ENCODE data around the gene HAO2.
"Not testable (repeated sequence)": the region's sequence is repeated elsewhere in the genome, so short reads cannot be mapped to it uniquely, and the experiment has no call there.

The HAO2 gene

GRCh38 chr1:119375366-119375765 is 6.8 kb downstream of the HAO2 start:
- H3K4me3 ChIP-seq (replicated peaks; ENCODE audit: low read depth, low read length), result no peak overlapping the region
- no peak for DNase-seq (ENCODE audit: low read depth)
- no peak for TF ChIP-seq CTCF (IDR thresholded peaks at IDR 0.05; ENCODE audit: low read length, missing control alignments)

- no peak for TF ChIP-seq CTCF (IDR thresholded peaks at IDR 0.05; ENCODE audit: low read length, missing control alignments)
- no peak for DNase-seq (ENCODE audit: low read depth)
- no peak overlapping the region for H3K4me3 ChIP-seq (replicated peaks; ENCODE audit: low read depth, low read length)
These were observed 8.0 kb downstream of the HAO2 start for GRCh38 chr1:119376594-119376993.

GRCh38 chr1:119377594-119377993 is 9.0 kb downstream of the HAO2 start:
- not testable (repeated sequence) for DNase-seq (ENCODE audit: low read depth); H3K4me3 ChIP-seq (replicated peaks; ENCODE audit: low read depth, low read length)

- DNase-seq (ENCODE audit: low read depth), result no peak
- TF ChIP-seq CTCF (IDR thresholded peaks at IDR 0.05; ENCODE audit: low read length, missing control alignments), result no peak
- no peak overlapping the region for H3K4me3 ChIP-seq (replicated peaks; ENCODE audit: low read depth, low read length)
These were observed 10.5 kb downstream of the HAO2 start for GRCh38 chr1:119379117-119379516.

GRCh38 chr1:119380304-119380703 is 11.7 kb downstream of the HAO2 start:
- no peak overlapping the region for H3K4me3 ChIP-seq (replicated peaks; ENCODE audit: low read depth, low read length)
- no peak for DNase-seq (ENCODE audit: low read depth)
- TF ChIP-seq CTCF (IDR thresholded peaks at IDR 0.05; ENCODE audit: low read length, missing control alignments), result no peak

- TF ChIP-seq CTCF (IDR thresholded peaks at IDR 0.05; ENCODE audit: low read length, missing control alignments), result no peak
- no peak for DNase-seq (ENCODE audit: low read depth)
- no peak overlapping the region for H3K4me3 ChIP-seq (replicated peaks; ENCODE audit: low read depth, low read length)
These were observed 12.5 kb downstream of the HAO2 start for GRCh38 chr1:119380983-119381662.

GRCh38 chr1:119384591-119384990 is 16.0 kb downstream of the HAO2 start:
- TF ChIP-seq CTCF (IDR thresholded peaks at IDR 0.05; ENCODE audit: low read length, missing control alignments), result no peak
- H3K4me3 ChIP-seq (replicated peaks; ENCODE audit: low read depth, low read length), result no peak overlapping the region
- DNase-seq (ENCODE audit: low read depth), result no peak
